Measurements from ENCODE around the gene GPD1. TPM values are rescaled to one million over a fixed set of nuclear protein-coding genes. Genes with fewer than 3 reads are reported as not detected.

Gene GPD1
- total and polyA plus RNA-seq, 9 of the 15 experiments (the other 6 are each of a cell fraction or from before 2014, with no cell fraction given): 0.13 to 1.00 (median 0.55) TPM

GRCh38 chr12:50084775-50085614 is 18.8 kb upstream of the GPD1 start, which contains the start of gene SMARCD1 (continued):
- peak; percentile 71; the same call in 1 of the 2 replicates for TF ChIP-seq PHF8 (IDR thresholded peaks at IDR 0.05; ENCODE audit: borderline replicate concordance, low read length)
- no peak for TF ChIP-seq ATF6 (CRISPR knock-in tag; IDR thresholded peaks at IDR 0.05)
- no peak for TF ChIP-seq XRCC3 (IDR thresholded peaks at IDR 0.05)
- TF ChIP-seq U2AF1 (optimal IDR thresholded peaks at IDR 0.05; ENCODE audit: low read depth, low read length): no peak
- TF ChIP-seq ZBTB43 (CRISPR knock-in tag; IDR thresholded peaks at IDR 0.05): no peak
- TF ChIP-seq SREBF2 (CRISPR knock-in tag; IDR thresholded peaks at IDR 0.05): no peak
- TF ChIP-seq ZNF133 (CRISPR knock-in tag; IDR thresholded peaks at IDR 0.05): no peak
- TF ChIP-seq ZNF668 (CRISPR knock-in tag; IDR thresholded peaks at IDR 0.05): no peak
- TF ChIP-seq TBL1XR1 (IDR thresholded peaks at IDR 0.05; ENCODE audit: low read length in 2 of 2): no peak
- TF ChIP-seq MEIS2 (IDR thresholded peaks at IDR 0.05; ENCODE audit: partially characterized antibody): no peak
- no peak for TF ChIP-seq CBFA2T3 (IDR thresholded peaks at IDR 0.05)
- TF ChIP-seq NFATC3 (IDR thresholded peaks at IDR 0.05): no peak
- TF ChIP-seq CTCF (IDR thresholded peaks at IDR 0.05 in 2 of 3, conservative IDR thresholded peaks at IDR 0.05 in 1 of 3; ENCODE audit: insufficient read depth in 2 of 3, low read depth in 1 of 3, low read length in 3 of 3): peak; percentile 75 to 88 (median 86)
- no peak for TF ChIP-seq PRPF4 (IDR thresholded peaks at IDR 0.05; ENCODE audit: insufficient read depth, low read depth, low read length, poor library complexity, severe bottlenecking)
- TF ChIP-seq TOE1 (IDR thresholded peaks at IDR 0.05; ENCODE audit: borderline replicate concordance): peak; percentile 19; the same call in 1 of the 2 replicates
- TF ChIP-seq TOE1 (CRISPR knock-in tag; IDR thresholded peaks at IDR 0.05; ENCODE audit: borderline replicate concordance, low read depth): no peak
- no peak for TF ChIP-seq ZNF444 (CRISPR knock-in tag; IDR thresholded peaks at IDR 0.05)
- TF ChIP-seq SIRT6 (IDR thresholded peaks at IDR 0.05; ENCODE audit: low read depth, low read length): no peak
- no peak for TF ChIP-seq ZNF551 (CRISPR knock-in tag; IDR thresholded peaks at IDR 0.05)
